SK-N-SH (cell line): Measurements from ENCODE around the gene RBM33. TPM values are rescaled to one million over a fixed set of nuclear protein-coding genes. Genes with fewer than 3 reads are reported as not detected.

Source experiments
- CTCF ChIA-PET: fragments of 300-600, 350-600 bp; formaldehyde crosslinking; extraction: SDS; loops from one replicate; lab custom pipeline; 2021; lab: Yijun Ruan, JAX
- POLR2A ChIA-PET: fragments of 350-600 bp; sonication (Branson Sonifier 250); formaldehyde crosslinking; extraction: SDS; loops from one replicate; lab custom pipeline; 2020; ENCODE audit warnings: antibody characterized with exemption, inconsistent platforms; lab: Yijun Ruan, JAX
- DNase-seq: peaks from one replicate; pipeline ENCODE4 v3.0.0; 2012
- H2AFZ ChIP-seq: fragments of 200-600 bp; sonication (generic); 2 replicates; pipeline ENCODE4 v1.8.1; 2016; ENCODE audit warnings: antibody characterized with exemption, mild to moderate bottlenecking, low read depth
- H3F3A ChIP-seq: fragments of 200-600 bp; sonication (generic); replicated peaks from 2 replicates; pipeline ENCODE3; 2016; ENCODE audit warnings: antibody characterized with exemption, mild to moderate bottlenecking; ENCODE audit not compliant: insufficient read depth
- H3K27ac ChIP-seq, 2 experiments: fragments of 200-500 bp in 1 of 2; fragments of 200-600 bp in 1 of 2; sonication (Bioruptor generic) in 1 of 2; sonication (generic), shearing (Covaris generic) in 1 of 2; 2 replicates each; pipeline versions ENCODE4 v1.5.1 to v1.6.1; 2014 to 2016; ENCODE audit warnings: low read depth in 2 of 2, inconsistent platforms in 1 of 2, low read length in 1 of 2, mild to moderate bottlenecking in 1 of 2, mixed read lengths in 1 of 2
- H3K27me3 ChIP-seq: fragments of 200-600 bp; sonication (generic), shearing (Covaris generic); 2 replicates; pipeline ENCODE4 v1.6.1; 2016; ENCODE audit warnings: mixed run types; ENCODE audit not compliant: insufficient read depth
- H3K36me3 ChIP-seq, 2 experiments: fragments of 200-500 bp in 1 of 2; fragments of 200-600 bp in 1 of 2; sonication (Bioruptor generic) in 1 of 2; sonication (generic) in 1 of 2; replicated peaks in 1 of 2; 2 replicates each; pipeline versions ENCODE3 to v1.5.1; 2014 to 2016; ENCODE audit warnings: low read length in 1 of 2, mild to moderate bottlenecking in 1 of 2; ENCODE audit not compliant: insufficient read depth in 2 of 2, control insufficient read depth in 1 of 2
- H3K4me1 ChIP-seq, 2 experiments: fragments of 200-500 bp in 1 of 2; fragments of 200-600 bp in 1 of 2; sonication (Bioruptor generic) in 1 of 2; sonication (generic), shearing (Covaris generic) in 1 of 2; 2 replicates each; pipeline versions ENCODE4 v1.5.1 to v1.6.1; 2014 to 2016; ENCODE audit warnings: low read depth in 1 of 2, low read length in 1 of 2, mixed run types in 1 of 2; ENCODE audit not compliant: insufficient read depth in 2 of 2, control insufficient read depth in 1 of 2
- H3K4me2 ChIP-seq: fragments of 200-600 bp; sonication (generic), shearing (Covaris generic); 2 replicates; pipeline ENCODE4 v1.6.1; 2017; ENCODE audit warnings: mixed run types
- H3K4me3 ChIP-seq, 2 experiments: fragments of 200-500 bp in 1 of 2; fragments of 200-600 bp in 1 of 2; sonication (Bioruptor generic) in 1 of 2; sonication (generic), shearing (Covaris generic) in 1 of 2; 2 replicates each; pipeline versions ENCODE4 v1.5.1 to v1.8.1; 2014 to 2016; ENCODE audit warnings: low read depth in 2 of 2, inconsistent platforms in 1 of 2, low read length in 1 of 2, mild to moderate bottlenecking in 1 of 2, mixed read lengths in 1 of 2, moderate library complexity in 1 of 2
- H3K79me2 ChIP-seq: fragments of 200-600 bp; sonication (generic); 2 replicates; pipeline ENCODE4 v1.8.1; 2017; ENCODE audit warnings: mild to moderate bottlenecking; ENCODE audit not compliant: insufficient read depth
- H3K9ac ChIP-seq: fragments of 200-600 bp; sonication (generic); 2 replicates; pipeline ENCODE4 v1.6.1; 2017; ENCODE audit warnings: mixed run types
- H3K9me2 ChIP-seq: fragments of 200-600 bp; sonication (generic); 2 replicates; pipeline ENCODE4 v1.6.1; 2017; ENCODE audit warnings: mixed run types
- H3K9me3 ChIP-seq: fragments of 200-600 bp; sonication (generic); 2 replicates; pipeline ENCODE4 v1.6.1; 2017; ENCODE audit warnings: mixed run types, mild to moderate bottlenecking, moderate library complexity
- H4K20me1 ChIP-seq: fragments of 200-600 bp; sonication (generic); 2 replicates; pipeline ENCODE4 v1.6.1; 2017; ENCODE audit warnings: mild to moderate bottlenecking, mixed run types; ENCODE audit not compliant: insufficient read depth
- CHD2 ChIP-seq: fragments of 150-350 bp; IDR thresholded peaks from 2 replicates; pipeline ENCODE4 v1.6.1; 2018; ENCODE audit warnings: low read length; ENCODE audit not compliant: partially characterized antibody
- CTCF ChIP-seq: fragments of 200-600 bp; sonication (generic); IDR thresholded peaks from 2 replicates; pipeline ENCODE4 v1.6.1; 2017; ENCODE audit warnings: antibody characterized with exemption, mild to moderate bottlenecking, moderate library complexity
- FOSL2 ChIP-seq: IDR thresholded peaks from 2 replicates; pipeline ENCODE4 v1.4.0; 2012; ENCODE audit warnings: low read depth, mild to moderate bottlenecking, moderate library complexity, borderline replicate concordance
- GATA2 ChIP-seq: sonication (generic); formaldehyde crosslinking; IDR thresholded peaks from 2 replicates; pipeline ENCODE4 v1.5.0; 2020; ENCODE audit warnings: mild to moderate bottlenecking, missing genetic modification reagents
- IRF3 ChIP-seq: fragments of 150-350 bp; IDR thresholded peaks from 2 replicates; pipeline ENCODE4 v1.6.1; 2016; ENCODE audit warnings: mild to moderate bottlenecking, low read depth, low read length
- MAX ChIP-seq: IDR thresholded peaks from 2 replicates; pipeline ENCODE4 v1.4.0; 2012; ENCODE audit warnings: low read depth
- POLR2AphosphoS5 ChIP-seq: IDR thresholded peaks from 2 replicates; pipeline ENCODE4 v1.6.1; 2012; ENCODE audit warnings: low read depth, low read length
- RAD21 ChIP-seq: IDR thresholded peaks from 2 replicates; pipeline ENCODE4 v1.6.1; 2012; ENCODE audit warnings: mild to moderate bottlenecking, low read length
- TCF12 ChIP-seq: IDR thresholded peaks from 2 replicates; pipeline ENCODE4 v1.4.0; 2012
- TEAD4 ChIP-seq: IDR thresholded peaks from 2 replicates; pipeline ENCODE4 v1.4.0; 2012; ENCODE audit warnings: mild to moderate bottlenecking, borderline replicate concordance; ENCODE audit not compliant: insufficient read depth
- USF2 ChIP-seq: fragments of 150-350 bp; IDR thresholded peaks from 2 replicates; pipeline ENCODE4 v1.6.1; 2017; ENCODE audit warnings: antibody characterized with exemption, low read length, low read depth, borderline replicate concordance
- WGBS: methylation state at CpG from one replicate; pipeline ENCODE4 v1.1.6; 2017; ENCODE audit warnings: low lambda C conversion rate; 5-methylcytosine and 5-hydroxymethylcytosine counted together
- polyA plus RNA-seq, 3 experiments: library from polyadenylated mRNA; depleted of rRNA; stranded (reverse); fragments of >200 nt; gene quantifications; 2 replicates each; pipeline ENCODE4 v1.2.3, GENCODE V29; 2012
- TF ChIP-seq, protein P1 (sequence below): IDR thresholded peaks from 2 replicates; pipeline ENCODE4 v1.4.0; 2012; ENCODE audit warnings: low read depth, borderline replicate concordance

Gene RBM33
- polyA plus RNA-seq, 1 of the 3 experiments (the other 2 are of a cell fraction): 13.8 TPM

DNA sequence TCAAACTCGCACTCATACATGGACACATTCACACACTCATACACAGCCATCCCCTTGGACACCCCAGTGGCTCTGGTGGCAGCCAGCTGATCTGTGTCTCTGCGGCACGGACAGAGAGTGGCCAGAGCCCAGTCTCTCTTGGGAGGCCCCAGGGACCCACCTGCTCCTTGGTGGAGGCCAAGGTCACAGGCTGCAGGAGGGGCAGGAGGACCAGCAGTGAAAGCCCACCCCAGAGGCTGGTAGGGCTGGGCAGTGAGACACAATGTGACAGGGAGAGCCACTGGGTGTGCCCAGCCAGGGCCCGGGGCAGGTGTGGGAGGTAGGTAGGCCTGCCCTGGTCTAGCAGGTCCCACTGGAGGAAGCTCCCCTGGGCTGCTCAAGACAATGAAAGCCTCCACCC is 149.3 kb downstream of the RBM33 start:
- H4K20me1 ChIP-seq: no peaks in the 10 kb centered on the region
- no peak overlapping the region for H2AFZ ChIP-seq
- peaks cover 32% of the 10 kb centered on the region for H3K27me3 ChIP-seq
- H3K27ac ChIP-seq: no peak overlapping the region
- no peak for DNase-seq
- WGBS: 51% methylated on average over 3 of the region's 4 CpGs
- no peak overlapping the region for H3K4me2 ChIP-seq
- H3K9me3 ChIP-seq: no peaks in the 10 kb centered on the region
- H3K9ac ChIP-seq: no peak overlapping the region
- peaks cover 0 to 2% of the 10 kb centered on the region in 2 experiments; a peak in 1 of 4 replicates for H3K4me1 ChIP-seq
- H3F3A ChIP-seq: peaks cover 5% of the 10 kb centered on the region
- no peaks in the 10 kb centered on the region for H3K36me3 ChIP-seq
- H3K4me3 ChIP-seq: no peak overlapping the region
- H3K9me2 ChIP-seq: no peaks in the 10 kb centered on the region
- CTCF ChIA-PET: interaction anchor here (1.0 to 3.5 kb wide), 4 partner anchors 12 to 1480 kb away, joined by 3 to 20 read pairs (median 4); no protein-coding TSS in a partner anchor
- TF ChIP-seq, protein P1, sequence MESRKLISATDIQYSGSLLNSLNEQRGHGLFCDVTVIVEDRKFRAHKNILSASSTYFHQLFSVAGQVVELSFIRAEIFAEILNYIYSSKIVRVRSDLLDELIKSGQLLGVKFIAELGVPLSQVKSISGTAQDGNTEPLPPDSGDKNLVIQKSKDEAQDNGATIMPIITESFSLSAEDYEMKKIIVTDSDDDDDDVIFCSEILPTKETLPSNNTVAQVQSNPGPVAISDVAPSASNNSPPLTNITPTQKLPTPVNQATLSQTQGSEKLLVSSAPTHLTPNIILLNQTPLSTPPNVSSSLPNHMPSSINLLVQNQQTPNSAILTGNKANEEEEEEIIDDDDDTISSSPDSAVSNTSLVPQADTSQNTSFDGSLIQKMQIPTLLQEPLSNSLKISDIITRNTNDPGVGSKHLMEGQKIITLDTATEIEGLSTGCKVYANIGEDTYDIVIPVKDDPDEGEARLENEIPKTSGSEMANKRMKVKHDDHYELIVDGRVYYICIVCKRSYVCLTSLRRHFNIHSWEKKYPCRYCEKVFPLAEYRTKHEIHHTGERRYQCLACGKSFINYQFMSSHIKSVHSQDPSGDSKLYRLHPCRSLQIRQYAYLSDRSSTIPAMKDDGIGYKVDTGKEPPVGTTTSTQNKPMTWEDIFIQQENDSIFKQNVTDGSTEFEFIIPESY: no peak
- TF ChIP-seq TEAD4 (no peak), POLR2AphosphoS5 (no peak), CTCF (no peak), GATA2 (CRISPR knock-in tag) (no peak), IRF3 (no peak), RAD21 (no peak)
- TF ChIP-seq, all 33 proteins: peak for 0
- no peaks in the 10 kb centered on the region for H3K79me2 ChIP-seq
- POLR2A ChIA-PET: no interaction called here

GRCh38 chr7:155794196-155794595 is 149.7 kb downstream of the RBM33 start:
- H3K36me3 ChIP-seq: no peaks in the 10 kb centered on the region
- no peak overlapping the region for H2AFZ ChIP-seq
- H3K27me3 ChIP-seq: peaks cover 37% of the 10 kb centered on the region
- H3K4me2 ChIP-seq: no peak overlapping the region
- peaks cover 0 to 2% of the 10 kb centered on the region in 2 experiments; a peak in 1 of 4 replicates for H3K4me1 ChIP-seq
- no peaks in the 10 kb centered on the region for H3K9me2 ChIP-seq
- peaks cover 5% of the 10 kb centered on the region for H3F3A ChIP-seq
- no peak overlapping the region for H3K4me3 ChIP-seq
- no peaks in the 10 kb centered on the region for H4K20me1 ChIP-seq
- no peak overlapping the region for H3K27ac ChIP-seq
- ChIA-PET POLR2A (no interaction called here), CTCF (interaction anchor here (1.0 to 3.5 kb wide), 4 partner anchors 11 to 1480 kb away, joined by 3 to 20 read pairs (median 4); no protein-coding TSS in a partner anchor)
- H3K9ac ChIP-seq: no peak overlapping the region
- no peaks in the 10 kb centered on the region for H3K79me2 ChIP-seq
- WGBS: 38% methylated on average over 9 of the region's 9 CpGs
- peak; percentile 32 for DNase-seq
- H3K9me3 ChIP-seq: no peaks in the 10 kb centered on the region
- TF ChIP-seq USF2 (no peak), CHD2 (no peak), IRF3 (no peak), TCF12 (no peak), FOSL2 (no peak), TEAD4 (no peak), POLR2AphosphoS5 (no peak), MAX (no peak), CTCF (no peak)
- TF ChIP-seq, protein P1: no peak
